Endothelial cell (in vitro differentiated cells): ENCODE measurements around the gene CPED1. TPM values are rescaled to one million over a fixed set of nuclear protein-coding genes. Genes with fewer than 3 reads are reported as not detected.
"Not testable (repeated sequence)": the region's sequence is repeated elsewhere in the genome, so short reads cannot be mapped to it uniquely, and the experiment has no call there.

Experiments used
- DNase-seq: peaks from one replicate; pipeline ENCODE4 v3.0.0; 2021; ENCODE audit warnings: low spot score
- H3K27ac Mint-ChIP-seq: one replicate; pipeline ENCODE4 v1.8.0; 2021; ENCODE audit warnings: mixed read lengths, inconsistent platforms; ENCODE audit not compliant: unreplicated experiment
- H3K27me3 Mint-ChIP-seq: one replicate; pipeline ENCODE4 v1.8.0; 2021; ENCODE audit warnings: mild to moderate bottlenecking, moderate library complexity, mixed read lengths, inconsistent platforms; ENCODE audit not compliant: unreplicated experiment
- H3K36me3 Mint-ChIP-seq: one replicate; pipeline ENCODE4 v1.8.0; 2021; ENCODE audit warnings: mild to moderate bottlenecking, low read depth, mixed read lengths, inconsistent platforms; ENCODE audit not compliant: unreplicated experiment
- H3K4me1 Mint-ChIP-seq: one replicate; pipeline ENCODE4 v1.8.0; 2021; ENCODE audit warnings: mild to moderate bottlenecking, mixed read lengths, inconsistent platforms; ENCODE audit not compliant: unreplicated experiment
- H3K4me3 Mint-ChIP-seq: one replicate; pipeline ENCODE4 v1.8.0; 2021; ENCODE audit warnings: mild to moderate bottlenecking, mixed read lengths, inconsistent platforms; ENCODE audit not compliant: unreplicated experiment
- H3K9me3 Mint-ChIP-seq: one replicate; pipeline ENCODE4 v1.8.0; 2021; ENCODE audit warnings: mixed read lengths, inconsistent platforms; ENCODE audit not compliant: unreplicated experiment
- total RNA-seq: library from RNA; stranded (reverse); fragmentation: NEBNext Ultra II Directional; extraction: Animal tissue kit (Norgen Biotek cat#: 25700); gene quantifications from one replicate; pipeline ENCODE4 v1.2.1, GENCODE V29; 2021; ENCODE audit not compliant: unreplicated experiment
- TF ChIP-seq, protein P1 (sequence below): fragments of 200-600 bp; sonication (generic); IDR thresholded peaks from one replicate; pipeline ENCODE4 v1.5.0; 2021; ENCODE audit warnings: antibody characterized with exemption; ENCODE audit not compliant: unreplicated experiment

CPED1 gene
- total RNA-seq, 1 donor from 2014 or later: 1.8 TPM

DNA sequence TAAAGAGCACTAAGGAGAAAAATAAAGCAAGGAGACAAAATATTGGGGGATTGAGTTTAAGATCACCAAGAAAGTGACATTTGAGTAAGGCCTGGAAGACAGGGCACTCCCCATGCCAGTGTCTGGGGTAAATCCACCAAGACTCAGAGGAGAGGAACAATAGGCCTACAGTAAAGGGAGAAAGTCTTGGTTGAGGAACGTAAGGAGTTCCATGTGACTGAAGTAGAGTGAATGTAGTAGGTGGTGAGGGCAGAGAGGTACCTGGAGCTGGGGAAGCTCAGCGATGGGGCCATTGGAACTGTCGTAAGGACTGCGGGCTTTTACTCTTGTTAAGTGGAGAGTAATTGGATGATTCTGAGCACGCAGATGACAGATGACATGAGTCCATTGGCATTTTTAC lies 69.4 kb downstream of the CPED1 start:
- Mint-ChIP-seq H3K36me3 (no peaks in the 10 kb centered on the region), H3K27ac (no peak overlapping the region), H3K4me1 (peaks cover 10% of the 10 kb centered on the region), H3K27me3 (peaks cover 2% of the 10 kb centered on the region), H3K9me3 (no peaks in the 10 kb centered on the region), H3K4me3 (no peak overlapping the region)
- no peak for DNase-seq
- TF ChIP-seq, protein P1, sequence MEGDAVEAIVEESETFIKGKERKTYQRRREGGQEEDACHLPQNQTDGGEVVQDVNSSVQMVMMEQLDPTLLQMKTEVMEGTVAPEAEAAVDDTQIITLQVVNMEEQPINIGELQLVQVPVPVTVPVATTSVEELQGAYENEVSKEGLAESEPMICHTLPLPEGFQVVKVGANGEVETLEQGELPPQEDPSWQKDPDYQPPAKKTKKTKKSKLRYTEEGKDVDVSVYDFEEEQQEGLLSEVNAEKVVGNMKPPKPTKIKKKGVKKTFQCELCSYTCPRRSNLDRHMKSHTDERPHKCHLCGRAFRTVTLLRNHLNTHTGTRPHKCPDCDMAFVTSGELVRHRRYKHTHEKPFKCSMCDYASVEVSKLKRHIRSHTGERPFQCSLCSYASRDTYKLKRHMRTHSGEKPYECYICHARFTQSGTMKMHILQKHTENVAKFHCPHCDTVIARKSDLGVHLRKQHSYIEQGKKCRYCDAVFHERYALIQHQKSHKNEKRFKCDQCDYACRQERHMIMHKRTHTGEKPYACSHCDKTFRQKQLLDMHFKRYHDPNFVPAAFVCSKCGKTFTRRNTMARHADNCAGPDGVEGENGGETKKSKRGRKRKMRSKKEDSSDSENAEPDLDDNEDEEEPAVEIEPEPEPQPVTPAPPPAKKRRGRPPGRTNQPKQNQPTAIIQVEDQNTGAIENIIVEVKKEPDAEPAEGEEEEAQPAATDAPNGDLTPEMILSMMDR: no peak

DNA sequence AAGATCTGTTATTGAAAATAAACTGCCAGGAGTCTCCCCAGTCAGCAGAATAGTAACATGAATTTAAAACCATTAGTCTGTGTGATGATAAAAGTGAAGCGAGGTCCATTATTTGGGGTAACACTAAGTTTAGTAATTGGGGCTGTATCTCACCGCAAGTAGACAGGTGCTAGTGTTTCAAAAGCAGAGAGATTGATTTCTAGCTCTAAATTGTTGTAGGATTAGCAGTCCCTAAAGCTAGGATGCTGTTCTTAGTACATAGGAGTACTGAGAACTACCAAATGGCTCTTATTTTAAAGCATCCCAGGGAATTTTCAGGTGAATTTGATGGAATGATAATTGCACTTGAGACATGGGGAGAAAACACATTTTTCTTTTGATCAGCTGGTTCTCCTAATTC lies 70.5 kb downstream of the CPED1 start:
- no peak for DNase-seq
- no peaks in the 10 kb centered on the region for H3K9me3 Mint-ChIP-seq

DNA sequence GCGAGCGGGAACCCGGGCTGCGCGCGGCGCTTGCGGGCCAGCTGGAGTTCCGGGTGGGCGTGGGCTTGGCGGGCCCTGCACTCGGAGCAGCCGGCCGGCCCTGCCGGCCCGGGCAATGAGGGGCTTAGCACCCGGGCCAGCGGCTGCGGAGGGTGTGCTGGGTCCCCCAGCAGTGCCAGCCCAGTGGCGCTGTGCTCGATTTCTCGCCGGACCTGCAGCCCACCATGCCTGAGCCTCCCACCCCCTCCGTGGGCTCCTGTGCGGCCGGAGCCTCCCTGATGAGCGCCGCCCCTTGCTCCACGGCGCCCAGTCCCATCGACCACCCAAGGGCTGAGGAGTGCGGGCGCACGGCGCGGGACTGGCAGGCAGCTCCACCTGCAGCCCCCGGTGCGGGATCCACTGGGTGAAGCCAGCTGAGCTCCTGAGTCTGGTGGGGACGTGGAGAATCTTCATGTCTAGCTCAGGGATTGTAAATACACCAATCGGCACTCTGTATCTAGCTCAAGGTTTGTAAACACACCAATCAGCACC lies 71.5 kb downstream of the CPED1 start:
- not testable (repeated sequence) for H3K4me3 Mint-ChIP-seq, H3K27ac Mint-ChIP-seq, H3K9me3 Mint-ChIP-seq, H3K36me3 Mint-ChIP-seq, H3K27me3 Mint-ChIP-seq, DNase-seq
- peaks cover 11% of the 10 kb centered on the region for H3K4me1 Mint-ChIP-seq

More for the DNA sequence above, 70.5 kb downstream of the CPED1 start:
- no peak overlapping the region for H3K4me3 Mint-ChIP-seq
- H3K4me1 Mint-ChIP-seq: peaks cover 11% of the 10 kb centered on the region
- TF ChIP-seq, protein P1: no peak
- H3K36me3 Mint-ChIP-seq: no peaks in the 10 kb centered on the region
- H3K27ac Mint-ChIP-seq: no peak overlapping the region
- H3K27me3 Mint-ChIP-seq: peaks cover 2% of the 10 kb centered on the region

DNA sequence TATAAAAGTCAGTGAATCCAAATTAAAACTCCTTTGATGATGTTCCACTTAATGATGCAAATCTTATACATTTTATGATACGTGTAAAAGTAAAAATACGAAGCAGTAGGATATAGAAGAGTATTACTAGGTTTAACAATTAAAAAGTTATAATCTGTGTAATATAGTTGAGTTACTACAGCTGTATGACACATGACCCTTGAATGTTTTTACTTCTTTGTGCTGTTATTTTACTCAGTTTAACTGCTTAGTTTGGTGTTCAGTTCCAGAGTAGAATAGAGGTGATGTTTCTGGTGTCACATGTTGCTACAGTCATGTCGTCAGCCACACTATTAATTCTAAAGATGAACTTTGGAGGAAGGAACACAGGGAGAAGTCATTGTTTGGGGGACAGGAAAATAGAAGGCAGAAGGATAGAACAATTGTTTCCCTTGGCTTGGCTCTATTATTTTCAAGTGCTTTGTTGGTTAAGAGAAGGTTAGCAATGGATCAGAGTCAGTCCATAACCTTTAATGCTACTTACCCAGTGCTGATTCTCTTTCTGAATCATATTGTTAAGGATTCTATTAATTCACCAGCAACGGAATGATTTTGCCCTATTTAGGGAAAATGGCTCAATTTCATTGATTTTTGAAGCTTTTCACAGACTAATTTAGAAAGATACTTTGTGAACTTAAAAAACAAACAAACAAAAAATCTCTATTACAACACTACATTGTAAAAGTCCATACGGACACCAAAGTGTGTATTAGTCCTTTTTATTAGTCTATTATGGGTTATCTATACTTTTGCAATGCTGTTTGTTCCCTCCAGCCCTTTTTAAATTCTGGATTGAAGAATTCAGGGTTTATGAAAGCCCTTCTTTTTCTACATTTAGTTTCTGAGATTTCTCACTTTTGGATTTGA lies 73.4 kb downstream of the CPED1 start:
- TF ChIP-seq, protein P1: no peak
- Mint-ChIP-seq H3K27ac (peak overlapping the region; percentile 51), H3K27me3 (peaks cover 2% of the 10 kb centered on the region), H3K4me1 (peaks cover 11% of the 10 kb centered on the region), H3K9me3 (no peaks in the 10 kb centered on the region), H3K4me3 (no peak overlapping the region), H3K36me3 (no peaks in the 10 kb centered on the region)
- DNase-seq: no peak

DNA sequence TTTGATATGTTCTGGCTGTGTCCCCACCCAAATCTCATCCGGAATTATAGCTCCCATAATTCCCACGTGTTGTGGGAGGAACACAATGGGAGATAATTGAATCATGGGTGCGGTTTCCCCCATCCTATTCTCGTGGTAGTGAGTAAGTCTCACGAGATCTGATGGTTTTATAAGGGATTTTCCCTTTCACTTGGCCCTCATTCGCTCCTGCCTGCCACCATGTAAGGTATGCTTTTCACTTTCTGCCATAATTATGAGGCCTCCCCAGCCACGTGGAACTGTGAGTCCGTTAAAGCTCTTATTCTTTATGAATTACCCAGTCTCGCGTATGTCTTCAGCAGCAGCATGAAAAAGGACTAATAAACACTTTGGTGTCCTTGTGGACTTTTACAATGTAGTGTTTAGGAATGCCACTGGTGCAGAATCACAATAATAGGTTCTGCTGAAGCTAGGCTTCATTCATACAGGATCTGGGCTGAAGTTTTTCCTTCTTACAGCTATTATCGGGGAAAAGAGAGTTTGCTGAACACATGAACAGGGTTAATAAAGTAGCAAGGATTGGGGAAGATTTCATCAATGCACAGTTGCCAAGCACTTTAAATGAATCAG lies 74.3 kb downstream of the CPED1 start:
- no peaks in the 10 kb centered on the region for H3K36me3 Mint-ChIP-seq
- no peak overlapping the region for H3K27ac Mint-ChIP-seq
- no peaks in the 10 kb centered on the region for H3K9me3 Mint-ChIP-seq
- H3K4me1 Mint-ChIP-seq: peaks cover 11% of the 10 kb centered on the region
- TF ChIP-seq, protein P1: no peak
- H3K27me3 Mint-ChIP-seq: peaks cover 2% of the 10 kb centered on the region
- no peak for DNase-seq
- no peak overlapping the region for H3K4me3 Mint-ChIP-seq

DNA sequence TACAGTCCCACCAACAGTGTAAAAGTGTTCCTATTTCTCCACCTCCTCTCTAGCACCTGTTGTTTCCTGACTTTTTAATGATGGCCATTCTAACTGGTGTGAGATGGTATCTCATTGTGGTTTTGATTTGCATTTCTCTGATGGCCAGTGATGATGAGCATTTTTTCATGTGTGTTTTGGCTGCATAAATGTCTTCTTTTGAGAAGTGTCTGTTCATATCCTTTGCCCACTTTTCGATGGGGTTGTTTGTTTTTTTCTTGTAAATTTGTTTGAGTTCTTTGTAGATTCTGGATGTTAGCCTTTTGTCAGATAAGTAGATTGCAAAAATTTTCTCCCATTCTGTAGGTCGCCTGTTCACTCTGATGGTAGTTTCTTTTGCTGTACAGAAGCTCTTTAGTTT lies 79.2 kb downstream of the CPED1 start:
- H3K4me1 Mint-ChIP-seq, H3K27ac Mint-ChIP-seq, H3K4me3 Mint-ChIP-seq, DNase-seq, H3K9me3 Mint-ChIP-seq, H3K27me3 Mint-ChIP-seq, H3K36me3 Mint-ChIP-seq: not testable (repeated sequence)
